GM19452 (cell line): ENCODE measurements around the gene GSDME.

ENCODE experiments used
- ATAC-seq: cut with Tn5 transposase; IDR thresholded peaks from one replicate; pipeline ENCODE4 v1.9.1; 2021; ENCODE audit not compliant: unreplicated experiment

Gene GSDME

DNA sequence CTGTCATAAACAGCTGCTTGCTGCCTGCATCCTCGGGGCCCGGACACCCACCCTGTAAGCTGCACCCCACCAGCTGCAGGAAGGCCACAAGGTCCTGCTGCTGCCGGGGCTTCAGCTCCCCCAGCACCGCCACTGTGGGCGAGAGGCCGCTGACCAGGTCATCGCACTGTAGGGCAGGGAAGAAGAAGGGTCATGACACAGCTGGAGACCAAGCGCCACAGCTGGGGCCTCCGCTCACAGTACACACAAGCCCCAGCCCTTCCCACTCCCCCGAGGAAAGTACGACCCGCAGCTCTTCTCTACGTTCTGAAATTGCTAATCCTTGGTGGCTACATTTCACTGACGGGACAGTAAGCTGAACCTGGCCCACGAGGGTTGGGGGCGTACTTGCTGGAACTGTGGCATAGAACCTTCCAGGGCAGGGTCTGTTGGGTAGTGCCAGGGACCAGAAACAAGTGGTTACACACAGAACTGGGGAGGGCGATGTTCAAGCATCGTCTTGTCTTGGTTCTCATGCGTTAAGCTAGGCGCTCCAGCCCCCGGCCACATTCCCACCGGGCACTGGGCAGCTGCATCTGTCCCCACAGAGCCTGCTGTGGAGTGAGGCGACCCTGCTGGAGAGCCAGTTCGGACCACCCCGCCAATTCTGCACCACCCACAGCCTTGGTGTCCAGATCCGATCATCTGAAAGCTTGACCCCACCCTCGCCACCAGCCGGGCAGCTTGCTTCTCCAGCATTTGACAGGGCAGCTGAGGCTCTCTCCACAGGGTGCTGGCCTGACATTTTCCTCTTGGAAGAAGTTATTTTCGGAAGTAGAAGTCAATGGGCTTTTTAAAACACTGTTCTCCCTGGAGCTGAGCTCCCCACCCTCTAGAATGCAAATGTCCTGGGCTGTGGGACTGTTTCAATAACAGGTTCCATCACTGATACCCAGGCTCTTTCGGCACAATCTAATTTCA, 50.8 kb downstream of the GSDME start:
- no peak for ATAC-seq

- no peak for ATAC-seq
These were observed 51.8 kb downstream of the GSDME start for GRCh38 chr7:24705461-24705954.

GRCh38 chr7:24704311-24704710, 53.0 kb downstream of the GSDME start:
- no peak for ATAC-seq

DNA sequence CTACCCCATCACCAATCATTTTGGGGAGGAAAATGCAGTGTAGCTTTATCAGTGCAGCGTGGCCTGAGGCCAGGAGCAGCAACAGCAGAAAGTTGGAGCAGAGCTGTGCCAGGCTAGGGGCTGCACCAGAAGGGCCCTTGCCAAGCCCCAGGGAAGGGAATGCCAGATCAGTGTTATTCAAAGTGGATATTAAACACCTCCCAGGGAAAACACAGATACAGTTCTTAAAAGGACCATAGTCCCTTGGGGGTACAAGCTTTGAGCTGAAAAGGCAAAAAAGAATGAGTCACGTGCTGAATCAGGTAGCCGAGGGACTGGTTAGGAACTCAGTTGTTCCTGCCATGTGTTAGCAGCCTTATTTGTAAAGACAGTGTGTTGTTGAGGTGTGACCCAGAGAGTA, 54.0 kb downstream of the GSDME start:
- ATAC-seq, result no peak

DNA sequence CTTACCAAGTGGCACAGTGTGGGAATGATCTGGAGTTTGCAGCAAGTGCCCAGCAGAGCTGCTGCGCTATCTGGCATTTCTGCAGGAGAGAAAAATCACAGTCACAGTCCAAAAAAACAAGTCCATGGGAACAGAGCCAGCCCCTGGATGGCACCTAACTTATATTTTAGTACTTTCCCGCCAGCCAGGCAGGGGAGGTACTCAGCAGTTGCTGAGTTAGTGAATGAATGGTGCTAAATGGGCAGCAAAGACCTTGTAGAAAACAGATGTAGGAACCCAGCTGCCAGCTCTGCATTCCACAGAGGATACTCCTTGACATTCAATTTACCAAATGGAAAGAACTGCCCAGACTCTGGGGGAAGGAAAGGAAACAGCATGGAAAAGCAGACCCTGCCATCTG, 54.5 kb downstream of the GSDME start:
- no peak for ATAC-seq

GRCh38 chr7:24701261-24702235, 55.7 kb downstream of the GSDME start:
- ATAC-seq, result no peak

DNA sequence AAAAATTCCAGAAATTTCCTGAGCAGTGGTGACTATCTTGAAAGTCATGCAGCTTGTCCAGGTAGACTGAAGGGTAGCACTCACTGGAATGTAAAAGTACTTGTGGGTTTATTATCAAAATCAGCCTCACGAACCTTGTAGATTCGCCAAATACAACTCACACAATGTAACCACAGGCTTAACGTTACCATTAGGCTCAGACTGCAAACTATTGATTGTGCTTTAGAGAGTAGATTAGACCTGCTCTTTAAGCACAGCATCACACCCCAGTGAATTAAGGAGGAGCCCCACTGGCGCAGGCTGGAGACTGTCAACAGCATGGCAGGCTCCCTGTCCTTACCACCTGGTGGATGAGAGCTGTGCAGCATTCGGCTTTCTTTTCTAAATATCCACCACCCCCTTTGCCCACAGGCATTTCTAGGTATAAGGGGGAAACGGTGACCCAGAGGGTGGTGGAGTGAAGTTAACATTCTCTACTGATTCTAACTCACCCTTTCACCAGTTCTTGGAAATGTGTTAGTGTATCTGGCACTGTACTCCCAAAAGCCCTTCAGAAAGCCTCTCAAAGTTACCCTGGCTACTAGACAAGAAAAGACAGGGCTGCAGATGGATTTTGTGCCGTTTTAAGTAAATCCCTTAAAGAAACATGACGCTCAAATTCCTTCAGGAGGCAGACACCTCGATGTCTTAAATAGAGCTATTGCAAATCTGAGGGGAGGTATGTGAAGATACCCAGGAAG, 56.6 kb downstream of the GSDME start:
- no peak for ATAC-seq

GRCh38 chr7:24698531-24699266, 58.6 kb downstream of the GSDME start:
- no peak for ATAC-seq

DNA sequence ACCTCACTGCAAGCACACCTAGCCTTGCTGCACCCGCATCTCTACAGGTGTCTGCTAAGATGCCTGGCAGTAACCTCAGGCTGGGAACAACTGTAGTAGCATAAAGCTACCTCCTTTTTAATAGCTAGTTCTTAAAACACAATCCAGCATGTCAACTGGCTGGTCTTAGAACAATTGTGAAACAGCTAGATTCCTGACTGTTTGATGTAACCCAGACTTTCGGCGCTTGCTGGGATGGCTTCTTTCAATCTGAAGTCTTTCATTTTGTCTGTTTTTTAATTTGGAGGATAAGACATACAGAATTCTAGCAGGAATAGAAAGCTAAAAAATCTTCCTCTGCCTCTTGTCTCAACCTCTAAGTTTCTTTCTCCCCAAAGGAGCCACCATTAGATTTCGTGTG, 59.8 kb downstream of the GSDME start:
- no peak for ATAC-seq

DNA sequence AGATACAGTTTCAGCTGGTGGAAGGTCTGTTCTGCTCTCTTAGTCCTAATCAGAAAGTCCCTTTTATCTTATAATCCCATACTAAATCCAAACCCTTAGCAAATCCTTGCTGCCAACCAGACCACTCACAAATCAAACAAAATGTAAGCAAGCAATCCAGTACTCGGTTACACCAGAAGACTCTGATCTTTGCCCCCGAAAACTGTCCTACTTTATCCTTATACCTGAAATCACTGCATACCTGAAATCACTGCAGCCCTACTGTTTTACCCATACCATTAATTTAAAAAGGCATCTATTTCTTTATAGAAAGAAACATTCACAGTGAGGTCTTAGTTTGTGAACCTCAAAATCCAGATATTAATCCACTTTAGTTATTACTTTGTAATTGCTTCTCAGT, 64.7 kb downstream of the GSDME start:
- ATAC-seq, result no peak

- no peak for ATAC-seq
These were observed 67.0 kb downstream of the GSDME start for GRCh38 chr7:24690251-24690650.

GRCh38 chr7:24685708-24686107, 71.6 kb downstream of the GSDME start:
- ATAC-seq, result no peak

DNA sequence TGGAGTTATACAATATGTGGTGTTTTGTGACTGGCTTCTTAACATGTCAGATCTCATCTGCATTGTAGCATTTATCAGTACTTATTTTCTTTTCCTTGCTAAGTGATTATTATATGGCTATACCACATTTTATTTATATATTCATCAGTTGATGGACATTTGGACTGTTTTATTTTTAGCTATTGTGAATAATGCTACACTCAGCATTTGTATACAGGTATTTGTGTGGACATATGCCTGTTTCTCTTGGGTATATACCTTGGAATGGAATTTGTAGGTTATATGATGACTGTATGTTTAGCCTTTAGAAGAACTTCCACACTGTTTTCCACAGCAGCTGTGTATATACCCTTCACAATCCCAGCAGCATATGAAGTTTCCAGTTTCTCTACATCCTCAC, 86.5 kb downstream of the GSDME start:
- ATAC-seq, result no peak

DNA sequence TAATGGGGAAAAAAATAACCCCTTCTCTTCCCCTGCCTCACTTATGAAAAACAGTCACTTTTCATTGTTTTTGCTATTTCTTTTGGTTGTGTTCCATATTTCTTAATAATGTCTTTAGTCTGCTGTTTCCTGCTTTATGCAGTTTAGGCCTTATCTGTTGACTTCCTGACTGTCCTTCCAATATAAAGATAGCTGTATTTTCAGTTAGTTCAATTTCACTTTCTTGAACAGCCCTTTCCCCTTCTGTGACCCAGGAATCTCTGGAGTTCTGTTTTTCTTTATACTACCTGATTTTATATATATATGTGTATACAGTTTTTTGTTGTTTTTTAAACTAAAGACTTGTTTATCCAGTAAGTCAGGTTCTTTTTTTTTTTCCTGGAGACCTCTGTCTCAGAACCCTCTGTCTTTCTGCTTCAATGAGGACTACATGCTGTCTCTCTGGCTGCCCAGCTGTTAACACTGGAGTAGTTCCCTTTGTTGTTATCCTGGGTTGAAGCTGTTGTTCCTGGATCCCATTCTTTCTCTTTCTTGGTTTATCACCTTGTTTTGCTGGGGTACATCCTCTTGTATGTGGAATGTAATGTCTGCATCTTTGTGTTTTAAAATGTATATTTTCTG, 87.2 kb downstream of the GSDME start:
- ATAC-seq, result no peak

- ATAC-seq, result no peak
These were observed 88.2 kb downstream of the GSDME start for GRCh38 chr7:24668927-24669635.

DNA sequence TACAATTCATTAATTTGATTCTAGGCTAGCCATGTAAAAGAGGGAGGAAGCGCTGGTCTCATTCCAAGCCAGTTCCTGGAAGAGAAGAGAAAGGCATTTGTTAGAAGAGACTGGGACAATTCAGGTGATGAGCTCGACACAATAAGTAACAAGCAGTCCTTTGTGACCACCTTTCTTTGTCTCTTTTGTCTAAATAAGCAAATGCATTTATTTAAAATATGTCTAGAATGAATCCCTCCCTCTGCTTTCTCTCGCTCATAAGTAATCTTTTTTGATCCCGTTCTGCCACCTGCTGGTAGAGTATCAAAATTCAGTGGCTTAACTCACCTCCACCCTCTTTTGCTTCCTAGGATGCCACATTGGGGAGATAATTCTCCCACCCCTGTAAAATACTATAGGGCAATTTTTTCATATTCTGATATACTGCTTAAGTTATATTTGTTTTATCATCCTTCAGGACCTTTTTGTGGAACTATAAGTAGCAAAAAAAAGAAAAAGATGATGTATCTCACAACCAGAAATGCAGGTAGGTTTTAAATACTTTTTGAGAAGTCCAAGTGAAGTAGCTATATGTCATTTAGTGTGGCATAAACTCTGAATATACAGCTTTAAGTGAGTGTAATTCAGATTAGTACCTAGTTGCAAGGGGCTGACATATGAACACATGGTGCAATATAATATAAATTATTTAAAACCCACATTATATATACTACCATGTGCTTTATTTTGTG, 91.5 kb downstream of the GSDME start:
- no peak for ATAC-seq

DNA sequence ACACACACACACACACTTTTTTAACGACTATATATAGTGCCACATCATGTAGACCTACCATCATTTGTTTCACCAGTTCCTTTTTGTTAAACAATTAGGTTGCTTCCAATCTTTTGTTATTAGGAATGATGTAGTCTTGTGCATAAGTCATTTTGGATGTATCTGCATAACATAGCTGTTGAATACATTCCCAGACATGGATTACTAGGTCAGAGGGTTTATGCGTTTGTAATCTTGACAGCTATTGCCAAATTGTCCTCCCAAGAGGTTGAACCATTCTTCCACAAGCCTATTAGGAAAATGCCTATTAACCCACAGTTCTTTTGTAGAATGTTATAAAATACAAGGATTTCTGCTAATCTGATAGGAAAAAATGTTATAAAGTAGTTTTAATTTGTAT, 96.7 kb downstream of the GSDME start:
- ATAC-seq, result no peak

DNA sequence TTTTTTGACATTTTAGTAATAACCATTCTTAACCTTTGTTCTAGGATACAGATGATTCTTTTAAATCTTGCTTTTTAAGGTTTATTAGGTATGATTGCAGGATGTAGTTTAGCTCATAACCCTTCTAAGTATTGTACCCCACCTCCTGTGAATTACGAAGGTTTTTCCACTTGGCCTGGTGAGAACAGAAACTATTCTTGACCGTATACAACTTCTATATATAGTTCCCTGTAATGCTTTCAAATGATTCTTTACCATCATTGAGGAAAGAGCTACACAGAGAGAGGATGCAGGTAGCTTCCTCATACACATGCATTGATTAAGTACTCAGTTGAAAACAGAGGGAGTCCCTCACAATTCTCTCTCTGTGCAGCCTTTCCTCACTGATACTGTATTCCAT, 97.8 kb downstream of the GSDME start:
- ATAC-seq, result peak; percentile 75
